ES-I3 (cell line): ENCODE measurements around the gene SUPV3L1.

Experiments used
- H3K36me3 ChIP-seq: 2 replicates; pipeline ENCODE4 v1.6.1; 2013; ENCODE audit warnings: mild to moderate bottlenecking, low read length, control low read depth, moderate library complexity; ENCODE audit not compliant: insufficient read depth
- H3K4me1 ChIP-seq: 2 replicates; pipeline ENCODE4 v1.6.1; 2013; ENCODE audit warnings: mild to moderate bottlenecking, control low read depth, low read length; ENCODE audit not compliant: insufficient read depth
- H3K9ac ChIP-seq: 2 replicates; pipeline ENCODE4 v1.6.1; 2013; ENCODE audit warnings: low read depth, mild to moderate bottlenecking, low read length, moderate library complexity
- H3K9me3 ChIP-seq: 2 replicates; pipeline ENCODE4 v1.6.1; 2013; ENCODE audit warnings: mild to moderate bottlenecking, low read length, moderate library complexity; ENCODE audit not compliant: control insufficient read depth, insufficient read depth

SUPV3L1 gene

DNA sequence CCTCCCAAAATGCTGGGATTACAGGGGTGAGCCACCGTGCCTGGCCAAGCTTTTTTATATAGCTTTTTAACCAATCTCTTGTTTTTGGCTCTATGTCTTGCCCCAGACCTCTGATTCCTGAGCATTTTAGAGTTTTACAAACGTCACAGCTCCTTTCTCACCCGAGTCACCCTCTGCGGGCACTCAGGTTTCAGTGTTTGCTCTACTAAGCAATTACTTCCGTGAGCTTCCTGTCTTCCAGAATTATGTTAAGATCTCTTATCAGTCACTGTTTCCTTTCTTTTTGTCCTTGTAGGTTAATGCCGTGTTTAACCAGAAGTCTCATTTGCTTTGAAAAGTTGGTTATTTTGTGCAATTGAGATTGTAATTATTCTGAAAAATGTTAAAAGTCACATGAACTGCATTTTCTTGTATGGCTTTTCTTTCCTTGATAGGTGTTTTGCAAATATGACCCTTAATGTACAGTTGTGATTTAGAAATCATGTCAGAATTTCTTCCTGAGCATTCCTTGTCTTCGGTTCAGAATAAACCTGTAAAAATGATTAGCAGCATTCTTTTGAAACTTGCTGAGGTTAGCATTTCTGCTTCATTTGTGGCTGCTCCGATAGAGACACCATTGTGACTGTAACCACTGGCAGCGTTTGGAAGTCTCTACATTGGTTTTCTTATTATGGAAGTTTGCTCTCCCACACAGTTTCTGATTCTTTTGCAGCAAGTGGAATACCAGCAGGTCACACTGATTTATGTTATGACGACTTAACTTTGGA is 35.6 kb downstream of the SUPV3L1 start:
- Histone ChIP-seq H3K9me3 (no peaks in the 10 kb centered on the region), H3K9ac (no peak overlapping the region), H3K36me3 (no peaks in the 10 kb centered on the region), H3K4me1 (peaks cover 15% of the 10 kb centered on the region; the same call in 1 of the 2 replicates)

DNA sequence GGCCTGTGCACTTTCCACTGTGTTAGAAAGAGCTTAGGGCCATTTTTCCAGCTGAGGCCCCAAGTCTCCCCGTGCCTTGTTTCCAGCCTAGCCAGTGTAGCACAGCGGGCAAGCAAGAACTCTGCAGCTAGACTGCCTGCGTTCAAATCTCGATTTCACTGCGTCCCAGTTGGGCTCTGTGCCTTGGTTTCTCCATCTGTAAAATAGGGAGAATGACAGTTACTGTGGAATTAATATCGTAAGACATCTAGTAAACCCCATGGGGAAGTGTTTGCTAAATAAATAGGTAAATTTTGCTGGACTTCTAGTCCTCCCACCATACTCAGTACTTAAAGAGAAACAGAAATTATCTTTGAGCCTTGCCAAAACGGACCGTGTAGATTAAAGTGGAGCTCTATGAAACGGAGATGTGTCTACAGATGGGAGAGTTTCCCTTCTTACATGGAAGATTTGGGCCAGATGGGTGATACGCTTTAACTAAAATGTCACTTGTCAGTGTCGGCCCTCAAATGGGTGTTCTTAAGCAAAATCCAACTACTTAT is 36.6 kb downstream of the SUPV3L1 start:
- H3K4me1 ChIP-seq = peaks cover 8% of the 10 kb centered on the region; the same call in 1 of the 2 replicates
- H3K36me3 ChIP-seq = no peaks in the 10 kb centered on the region
- H3K9ac ChIP-seq = no peak overlapping the region
- no peaks in the 10 kb centered on the region for H3K9me3 ChIP-seq

- peaks cover 8% of the 10 kb centered on the region; the same call in 1 of the 2 replicates for H3K4me1 ChIP-seq
- no peak overlapping the region for H3K9ac ChIP-seq
- no peaks in the 10 kb centered on the region for H3K9me3 ChIP-seq
- no peaks in the 10 kb centered on the region for H3K36me3 ChIP-seq
These were observed 37.2 kb downstream of the SUPV3L1 start for GRCh38 chr10:69217119-69217754.

GRCh38 chr10:69218831-69219230 is 38.8 kb downstream of the SUPV3L1 start:
- peaks cover 17% of the 10 kb centered on the region for H3K4me1 ChIP-seq
- H3K36me3 ChIP-seq = no peaks in the 10 kb centered on the region
- no peak overlapping the region for H3K9ac ChIP-seq
- no peaks in the 10 kb centered on the region for H3K9me3 ChIP-seq

GRCh38 chr10:69220041-69220451 is 40.0 kb downstream of the SUPV3L1 start, which contains the start of gene HKDC1:
TSS of gene HKDC1 (plus strand) at chr10:69220332. CDS start at chr10:69220436, 104 bp downstream.
- Histone ChIP-seq H3K9me3 (no peaks in the 10 kb centered on the region), H3K9ac (no peak within 1 kb of the TSS), H3K36me3 (no peaks in the 10 kb centered on the region), H3K4me1 (peaks cover 18% of the 10 kb centered on the region)

GRCh38 chr10:69220507-69220906 is 40.5 kb downstream of the SUPV3L1 start:
- H3K9me3 ChIP-seq = no peaks in the 10 kb centered on the region
- peaks cover 19% of the 10 kb centered on the region for H3K4me1 ChIP-seq
- H3K36me3 ChIP-seq = no peaks in the 10 kb centered on the region
- no peak overlapping the region for H3K9ac ChIP-seq

DNA sequence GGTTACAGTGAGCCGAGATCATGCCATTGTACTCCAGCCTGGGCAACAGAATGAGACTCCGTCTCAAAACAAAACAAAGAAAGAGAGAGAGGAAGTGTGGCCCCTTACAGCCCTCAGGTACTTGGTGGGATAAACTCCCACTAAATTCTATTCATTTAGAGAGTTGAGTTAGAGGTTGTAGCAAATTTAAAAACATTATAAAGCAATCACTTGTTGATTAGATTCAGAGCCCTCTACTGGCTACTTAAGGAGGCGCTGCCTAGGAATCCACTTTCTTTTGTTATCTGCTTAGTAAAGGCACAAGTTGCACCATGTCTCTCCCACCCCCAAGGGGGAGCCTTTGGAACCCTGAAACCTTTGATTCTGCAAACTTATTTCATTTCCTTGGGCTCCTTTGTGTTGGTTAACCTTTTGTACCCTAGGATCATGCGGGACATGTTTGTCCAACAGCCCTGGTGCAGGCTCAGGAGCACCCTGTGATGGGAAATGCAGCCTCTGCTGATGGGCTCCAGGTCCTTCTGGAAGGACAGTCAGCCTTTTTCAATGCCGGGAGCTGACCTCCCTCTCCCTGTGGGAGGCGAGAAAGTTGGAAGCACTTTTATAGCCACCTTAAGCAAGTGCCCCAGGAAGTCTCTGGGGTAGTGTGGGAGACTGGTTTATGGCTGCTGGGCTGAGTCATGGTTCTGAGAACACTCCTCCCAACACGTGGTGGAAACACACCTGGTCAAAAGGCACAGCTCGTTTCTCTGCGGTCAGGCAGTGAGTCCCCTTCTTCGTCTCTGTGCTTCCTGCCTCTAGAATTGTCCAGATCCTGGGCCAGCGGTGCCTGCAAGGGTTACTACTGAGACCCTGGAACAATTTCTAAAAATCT is 42.4 kb downstream of the SUPV3L1 start:
- H3K9me3 ChIP-seq = no peaks in the 10 kb centered on the region
- peaks cover 14% of the 10 kb centered on the region for H3K4me1 ChIP-seq
- no peak overlapping the region for H3K9ac ChIP-seq
- no peaks in the 10 kb centered on the region for H3K36me3 ChIP-seq

GRCh38 chr10:69223028-69223342 is 43.0 kb downstream of the SUPV3L1 start:
- peaks cover 13% of the 10 kb centered on the region for H3K4me1 ChIP-seq
- H3K9ac ChIP-seq = no peak overlapping the region

GRCh38 chr10:69224862-69225657 is 45.0 kb downstream of the SUPV3L1 start:
- no peak overlapping the region for H3K9ac ChIP-seq
- H3K36me3 ChIP-seq = no peaks in the 10 kb centered on the region
- H3K4me1 ChIP-seq = peaks cover 11% of the 10 kb centered on the region
- no peaks in the 10 kb centered on the region for H3K9me3 ChIP-seq

More at GRCh38 chr10:69223028-69223342, 43.0 kb downstream of the SUPV3L1 start:
- H3K9me3 ChIP-seq = no peaks in the 10 kb centered on the region
- H3K36me3 ChIP-seq = no peaks in the 10 kb centered on the region

DNA sequence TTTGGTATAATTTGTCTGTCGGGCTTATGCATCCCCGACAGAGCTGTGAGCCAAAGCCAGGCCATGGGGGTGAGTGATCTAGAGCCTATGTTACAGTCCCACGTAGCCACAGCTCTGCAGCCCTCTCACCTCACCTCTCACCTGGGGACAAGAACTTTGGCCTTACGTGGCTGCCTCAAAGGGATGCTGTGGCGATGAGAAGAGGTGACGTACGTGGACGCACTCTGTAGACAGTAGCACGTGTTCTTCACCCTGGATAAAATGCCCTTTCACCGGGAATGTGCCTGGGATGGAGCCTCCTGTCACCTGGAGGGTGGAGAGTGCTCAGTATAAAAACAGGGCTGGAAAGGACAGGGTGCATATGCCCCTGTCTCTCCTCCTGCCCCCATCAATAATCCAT is 45.6 kb downstream of the SUPV3L1 start:
- Histone ChIP-seq H3K36me3 (no peaks in the 10 kb centered on the region), H3K9ac (no peak overlapping the region), H3K9me3 (no peaks in the 10 kb centered on the region), H3K4me1 (peaks cover 11% of the 10 kb centered on the region)

DNA sequence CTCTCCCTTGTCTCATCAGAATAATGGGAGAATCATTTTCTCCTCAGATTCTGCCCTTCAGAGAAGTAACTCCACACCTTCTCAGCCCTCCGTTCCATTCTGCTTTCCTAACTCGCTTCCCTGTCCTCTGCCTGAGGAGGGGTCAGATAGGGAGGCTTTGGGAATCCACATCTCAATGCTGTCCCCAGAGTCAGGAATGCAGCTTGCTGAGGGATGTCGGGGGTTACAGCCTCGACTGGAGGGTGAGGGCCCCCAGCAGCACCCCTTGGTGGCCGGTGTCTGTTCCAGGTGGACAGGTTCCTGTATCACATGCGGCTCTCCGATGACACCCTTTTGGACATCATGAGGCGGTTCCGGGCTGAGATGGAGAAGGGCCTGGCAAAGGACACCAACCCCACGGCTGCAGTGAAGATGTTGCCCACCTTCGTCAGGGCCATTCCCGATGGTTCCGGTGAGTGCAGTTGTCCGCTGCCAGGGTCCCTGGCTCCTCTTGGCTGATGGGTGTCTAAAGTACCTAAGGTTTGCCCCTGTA is 47.0 kb downstream of the SUPV3L1 start:
- no peak overlapping the region for H3K9ac ChIP-seq
- no peaks in the 10 kb centered on the region for H3K9me3 ChIP-seq
- H3K4me1 ChIP-seq = peaks cover 13% of the 10 kb centered on the region
- no peaks in the 10 kb centered on the region for H3K36me3 ChIP-seq

DNA sequence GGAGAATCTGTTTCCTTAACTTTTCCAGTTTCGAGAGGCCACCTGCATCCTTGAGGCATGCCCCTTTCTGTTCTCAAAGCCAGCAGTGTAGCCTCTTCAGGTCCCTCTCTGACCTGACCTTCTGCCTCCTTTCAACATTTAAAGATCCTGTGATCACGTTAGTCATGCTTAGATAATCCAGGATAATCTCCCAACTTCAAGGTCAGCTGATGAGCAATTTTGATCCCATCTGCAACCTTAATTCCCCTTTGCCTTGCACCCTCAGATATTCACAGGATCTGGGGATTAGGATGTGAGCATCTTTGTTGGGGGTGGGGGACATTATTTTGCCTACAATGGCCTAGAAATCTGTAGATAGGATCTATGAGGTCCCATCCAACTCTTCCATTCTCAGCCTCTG is 48.1 kb downstream of the SUPV3L1 start:
- Histone ChIP-seq H3K9me3 (no peaks in the 10 kb centered on the region), H3K9ac (no peak overlapping the region), H3K4me1 (peaks cover 11% of the 10 kb centered on the region; the same call in 1 of the 2 replicates), H3K36me3 (no peaks in the 10 kb centered on the region)

- Histone ChIP-seq H3K4me1 (peaks cover 11% of the 10 kb centered on the region; the same call in 1 of the 2 replicates), H3K36me3 (no peaks in the 10 kb centered on the region), H3K9ac (no peak overlapping the region), H3K9me3 (no peaks in the 10 kb centered on the region)
These were observed 49.5 kb downstream of the SUPV3L1 start for GRCh38 chr10:69229616-69229916.
